Measurements from ENCODE around the gene ANKRD27. TPM values are rescaled to one million over a fixed set of nuclear protein-coding genes. Genes with fewer than 3 reads are reported as not detected.

The ANKRD27 gene
- total RNA-seq, 1 donor = 31.5 TPM

- no peak overlapping the region for H3K4me3 ChIP-seq (ENCODE audit: insufficient read depth, low read length)
- TF ChIP-seq CTCF (IDR thresholded peaks at IDR 0.05; ENCODE audit: extremely low read depth, low read depth, low read length) = no peak
- no peaks in the 10 kb centered on the region for H3K9me3 ChIP-seq (ENCODE audit: low read depth, low read length)
- H3K79me2 ChIP-seq (ENCODE audit: insufficient read depth, low read length) = peaks cover 68% of the 10 kb centered on the region
- H3K36me3 ChIP-seq (ENCODE audit: insufficient read depth, low read length) = no peaks in the 10 kb centered on the region
- H2AFZ ChIP-seq (ENCODE audit: low read length) = no peak overlapping the region
- peaks cover 10% of the 10 kb centered on the region for H3K4me1 ChIP-seq (ENCODE audit: insufficient read depth, low read length)
- no peak for DNase-seq (ENCODE audit: insufficient read length, low spot score, missing footprints)
- H4K20me1 ChIP-seq (ENCODE audit: insufficient read depth, low read length) = peaks cover 38% of the 10 kb centered on the region
- peaks cover 21% of the 10 kb centered on the region for H3K27me3 ChIP-seq (ENCODE audit: insufficient read depth, low read length)
- H3K4me2 ChIP-seq (ENCODE audit: insufficient read depth, low read length) = no peak overlapping the region
- no peak overlapping the region for H3K27ac ChIP-seq (ENCODE audit: low read depth, low read length)
Measured at GRCh38 chr19:32672841-32673240, 2.1 kb downstream of the ANKRD27 start.

- H3K4me1 ChIP-seq (ENCODE audit: insufficient read depth, low read length) = peaks cover 10% of the 10 kb centered on the region
- peaks cover 72% of the 10 kb centered on the region for H3K79me2 ChIP-seq (ENCODE audit: insufficient read depth, low read length)
- H4K20me1 ChIP-seq (ENCODE audit: insufficient read depth, low read length) = peaks cover 39% of the 10 kb centered on the region
- no peaks in the 10 kb centered on the region for H3K36me3 ChIP-seq (ENCODE audit: insufficient read depth, low read length)
- H3K27me3 ChIP-seq (ENCODE audit: insufficient read depth, low read length) = peaks cover 13% of the 10 kb centered on the region
- no peak for DNase-seq (ENCODE audit: insufficient read length, low spot score, missing footprints)
- H3K27ac ChIP-seq (ENCODE audit: low read depth, low read length) = no peak overlapping the region
- H3K4me2 ChIP-seq (ENCODE audit: insufficient read depth, low read length) = no peak overlapping the region
- no peak overlapping the region for H2AFZ ChIP-seq (ENCODE audit: low read length)
- H3K4me3 ChIP-seq (ENCODE audit: insufficient read depth, low read length) = no peak overlapping the region
- TF ChIP-seq CTCF (IDR thresholded peaks at IDR 0.05; ENCODE audit: extremely low read depth, low read depth, low read length) = no peak
- H3K9me3 ChIP-seq (ENCODE audit: low read depth, low read length) = no peaks in the 10 kb centered on the region
Measured at GRCh38 chr19:32671883-32672593, 2.9 kb downstream of the ANKRD27 start.

- peaks cover 38% of the 10 kb centered on the region for H4K20me1 ChIP-seq (ENCODE audit: insufficient read depth, low read length)
- H3K9me3 ChIP-seq (ENCODE audit: low read depth, low read length) = no peaks in the 10 kb centered on the region
- H3K27me3 ChIP-seq (ENCODE audit: insufficient read depth, low read length) = no peaks in the 10 kb centered on the region
- no peak overlapping the region for H2AFZ ChIP-seq (ENCODE audit: low read length)
- no peak overlapping the region for H3K27ac ChIP-seq (ENCODE audit: low read depth, low read length)
- peaks cover 8% of the 10 kb centered on the region for H3K4me1 ChIP-seq (ENCODE audit: insufficient read depth, low read length)
- TF ChIP-seq CTCF (IDR thresholded peaks at IDR 0.05; ENCODE audit: extremely low read depth, low read depth, low read length) = no peak
- DNase-seq (ENCODE audit: insufficient read length, low spot score, missing footprints) = no peak
- H3K4me3 ChIP-seq (ENCODE audit: insufficient read depth, low read length) = no peak overlapping the region
- H3K79me2 ChIP-seq (ENCODE audit: insufficient read depth, low read length) = peaks cover 81% of the 10 kb centered on the region
- H3K36me3 ChIP-seq (ENCODE audit: insufficient read depth, low read length) = no peaks in the 10 kb centered on the region
- no peak overlapping the region for H3K4me2 ChIP-seq (ENCODE audit: insufficient read depth, low read length)
Measured at GRCh38 chr19:32669310-32669709, 5.7 kb downstream of the ANKRD27 start.

GRCh38 chr19:32666084-32666483, 8.9 kb downstream of the ANKRD27 start:
- peaks cover 3% of the 10 kb centered on the region for H3K4me1 ChIP-seq (ENCODE audit: insufficient read depth, low read length)
- no peaks in the 10 kb centered on the region for H3K36me3 ChIP-seq (ENCODE audit: insufficient read depth, low read length)
- no peak overlapping the region for H3K27ac ChIP-seq (ENCODE audit: low read depth, low read length)
- no peak for TF ChIP-seq CTCF (IDR thresholded peaks at IDR 0.05; ENCODE audit: extremely low read depth, low read depth, low read length)
- H3K27me3 ChIP-seq (ENCODE audit: insufficient read depth, low read length) = no peaks in the 10 kb centered on the region
- no peak overlapping the region for H2AFZ ChIP-seq (ENCODE audit: low read length)
- no peaks in the 10 kb centered on the region for H3K9me3 ChIP-seq (ENCODE audit: low read depth, low read length)
- DNase-seq (ENCODE audit: insufficient read length, low spot score, missing footprints) = no peak
- peaks cover 69% of the 10 kb centered on the region for H3K79me2 ChIP-seq (ENCODE audit: insufficient read depth, low read length)
- H3K4me3 ChIP-seq (ENCODE audit: insufficient read depth, low read length) = no peak overlapping the region
- H4K20me1 ChIP-seq (ENCODE audit: insufficient read depth, low read length) = peaks cover 11% of the 10 kb centered on the region
- H3K4me2 ChIP-seq (ENCODE audit: insufficient read depth, low read length) = no peak overlapping the region

All from osteoblast (primary cell).